Colonic mucosa (tissue), 4 donors: Measurements from ENCODE around the gene SMIM1. TPM values are rescaled to one million over a fixed set of nuclear protein-coding genes. Genes with fewer than 3 reads are reported as not detected.
"Not testable (repeated sequence)": the region's sequence is repeated elsewhere in the genome, so short reads cannot be mapped to it uniquely, and the experiment has no call there.

Experiments used
- DNase-seq: peaks from one replicate; pipeline ENCODE4 v3.0.0-alpha.2; 2020
- H3K27ac ChIP-seq: fragments of 200-600 bp; one replicate; pipeline ENCODE4 v1.8.0; 2021
- H3K27me3 ChIP-seq: fragments of 200-600 bp; one replicate; pipeline ENCODE4 v1.8.0; 2021
- H3K36me3 ChIP-seq: fragments of 200-600 bp; one replicate; pipeline ENCODE4 v1.8.0; 2021
- H3K4me1 ChIP-seq: fragments of 200-600 bp; one replicate; pipeline ENCODE4 v1.8.0; 2021; ENCODE audit warnings: mild to moderate bottlenecking
- H3K4me3 ChIP-seq: fragments of 200-600 bp; one replicate; pipeline ENCODE4 v1.8.0; 2021
- H3K9ac ChIP-seq, 2 donors: one replicate each; pipeline ENCODE4 v1.7.0; 2013; ENCODE audit warnings: control low read depth in 2 of 2, low read depth in 2 of 2, low read length in 2 of 2
- H3K9me3 ChIP-seq: fragments of 200-600 bp; one replicate; pipeline ENCODE4 v1.8.0; 2021
- CTCF ChIP-seq: fragments of 200-600 bp; IDR thresholded peaks from one replicate; pipeline ENCODE4 v1.8.0; 2022; ENCODE audit warnings: antibody characterized with exemption, mild to moderate bottlenecking
- intact Hi-C: fragments of 100-400 bp; cut with DNase I; formaldehyde crosslinking; loops from one replicate; pipeline ENCODE4 v1.14.1; 2022
- total RNA-seq, 2 donors: library from RNA; stranded (reverse); fragmentation: NEBNext Ultra II Directional in 1 of 2; extraction: Animal tissue kit (Norgen Biotek cat#: 25700) in 1 of 2; gene quantifications; one replicate each; pipeline ENCODE4 v1.2.1, GENCODE V29; 2021
- donor health status: healthy.
- donor health status: DM: no; HTN: no; CAD: no.
- donor health status: DM: no; HTN: no; CAD: no.

Gene SMIM1
- total RNA-seq, 2 donors from 2014 or later, result 1.9 to 2.4 TPM

GRCh38 chr1:3747903-3748302 lies 24.6 kb upstream of the SMIM1 start:
- Histone ChIP-seq H3K27me3 (no peaks in the 10 kb centered on the region), H3K9me3 (no peaks in the 10 kb centered on the region), H3K9ac (no peak overlapping the region), H3K4me3 (no peak overlapping the region), H3K4me1 (peaks cover 8% of the 10 kb centered on the region), H3K27ac (no peak overlapping the region), H3K36me3 (no peaks in the 10 kb centered on the region)
- DNase-seq, result no peak
- intact Hi-C loops, result no loop called here
- no peak for TF ChIP-seq CTCF

- H3K9ac ChIP-seq, H3K4me3 ChIP-seq, H3K27me3 ChIP-seq, H3K4me1 ChIP-seq, H3K27ac ChIP-seq, H3K36me3 ChIP-seq, DNase-seq, intact Hi-C loops, H3K9me3 ChIP-seq: not testable (repeated sequence)
Observed at GRCh38 chr1:3748316-3748900, 24.1 kb upstream of the SMIM1 start.

- Histone ChIP-seq H3K27ac (no peak overlapping the region), H3K36me3 (no peaks in the 10 kb centered on the region), H3K9me3 (no peaks in the 10 kb centered on the region), H3K9ac (no peak overlapping the region), H3K4me3 (no peak overlapping the region), H3K27me3 (no peaks in the 10 kb centered on the region), H3K4me1 (peaks cover 8% of the 10 kb centered on the region)
- DNase-seq, result no peak
- TF ChIP-seq CTCF, result no peak
- intact Hi-C loops, result no loop called here
Observed at GRCh38 chr1:3749512-3749911, 23.0 kb upstream of the SMIM1 start.

- no peak overlapping the region for H3K9ac ChIP-seq
- intact Hi-C loops, result no loop called here
- DNase-seq, result no peak
- H3K9me3 ChIP-seq, result no peaks in the 10 kb centered on the region
- TF ChIP-seq CTCF, result no peak
- no peak overlapping the region for H3K27ac ChIP-seq
- no peak overlapping the region for H3K4me3 ChIP-seq
- H3K36me3 ChIP-seq, result no peaks in the 10 kb centered on the region
- peaks cover 8% of the 10 kb centered on the region for H3K4me1 ChIP-seq
- H3K27me3 ChIP-seq, result no peaks in the 10 kb centered on the region
Observed at GRCh38 chr1:3750741-3751140, 21.8 kb upstream of the SMIM1 start.

GRCh38 chr1:3752400-3752945 lies 20.1 kb upstream of the SMIM1 start, which contains the start of gene CCDC27:
Gene CCDC27, plus strand, starts transcription at chr1:3752450. Its CDS starts 32 bp downstream, at chr1:3752482.
- TF ChIP-seq CTCF, result no peak
- Histone ChIP-seq H3K9me3 (no peaks in the 10 kb centered on the region), H3K9ac (no peak within 1 kb of the TSS), H3K4me3 (no peak within 1 kb of the TSS), H3K4me1 (peaks cover 7% of the 10 kb centered on the region), H3K27ac (no peak within 1 kb of the TSS), H3K27me3 (no peaks in the 10 kb centered on the region), H3K36me3 (no peaks in the 10 kb centered on the region)
- DNase-seq, result no peak
- intact Hi-C loops, result no loop called here

- no peak for DNase-seq
Observed at GRCh38 chr1:3753656-3754454, 18.7 kb upstream of the SMIM1 start.

More at GRCh38 chr1:3753656-3754454, 18.7 kb upstream of the SMIM1 start:
- H3K9me3 ChIP-seq, result no peaks in the 10 kb centered on the region
- no peak overlapping the region for H3K9ac ChIP-seq
- H3K27me3 ChIP-seq, result no peaks in the 10 kb centered on the region
- no peaks in the 10 kb centered on the region for H3K36me3 ChIP-seq
- no peak overlapping the region for H3K27ac ChIP-seq
- no peak overlapping the region for H3K4me3 ChIP-seq
- no peaks in the 10 kb centered on the region for H3K4me1 ChIP-seq
- intact Hi-C loops, result no loop called here
- TF ChIP-seq CTCF, result no peak
